GM18498 (cell line): Measurements from ENCODE around the gene IQCE.

ENCODE experiments used
- ATAC-seq: cut with Tn5 transposase; IDR thresholded peaks from one replicate; pipeline ENCODE4 v1.9.1; 2021; ENCODE audit warnings: mild to moderate bottlenecking, moderate library complexity; ENCODE audit not compliant: unreplicated experiment

Gene IQCE

GRCh38 chr7:2558629-2559282, at the start of gene IQCE:
TSS of gene IQCE (plus strand) at chr7:2558979. CDS start at chr7:2559182, 203 bp downstream.
- peak; percentile 66 for ATAC-seq

- ATAC-seq = no peak
These were observed 49.4 kb upstream of the IQCE start for GRCh38 chr7:2509298-2509906.

- no peak for ATAC-seq
These were observed 48.5 kb upstream of the IQCE start for GRCh38 chr7:2510130-2510776.

GRCh38 chr7:2510909-2511768, 47.6 kb upstream of the IQCE start:
- ATAC-seq = no peak

- ATAC-seq = no peak
These were observed 47.0 kb upstream of the IQCE start for GRCh38 chr7:2511769-2512168.

GRCh38 chr7:2512179-2512661, 46.6 kb upstream of the IQCE start:
- ATAC-seq = no peak

GRCh38 chr7:2512713-2513112, 46.1 kb upstream of the IQCE start:
- ATAC-seq = no peak

- no peak for ATAC-seq
These were observed 45.1 kb upstream of the IQCE start for GRCh38 chr7:2513702-2514101.

GRCh38 chr7:2514473-2515423, 44.0 kb upstream of the IQCE start:
- no peak for ATAC-seq

- no peak for ATAC-seq
These were observed 43.2 kb upstream of the IQCE start for GRCh38 chr7:2515424-2516193.

- ATAC-seq = no peak
These were observed 42.6 kb upstream of the IQCE start for GRCh38 chr7:2516194-2516555.

GRCh38 chr7:2517026-2517425, 41.8 kb upstream of the IQCE start:
- ATAC-seq = no peak

GRCh38 chr7:2517678-2518507, 40.9 kb upstream of the IQCE start:
- ATAC-seq = no peak

- no peak for ATAC-seq
These were observed 40.1 kb upstream of the IQCE start for GRCh38 chr7:2518737-2519118.

GRCh38 chr7:2519119-2519930, 39.5 kb upstream of the IQCE start, which contains the start of gene LFNG:
TSS of gene LFNG (plus strand) at chr7:2519774. CDS start at chr7:2519862, 88 bp downstream.
- ATAC-seq = peak; percentile 85

- no peak for ATAC-seq
These were observed 38.5 kb upstream of the IQCE start for GRCh38 chr7:2520131-2520760.

GRCh38 chr7:2520761-2521290, 38.0 kb upstream of the IQCE start:
- no peak for ATAC-seq
